Measurements from ENCODE around the gene PPL.
A peak's percentile ranks its signal among the peaks of the same experiment; 100 is the strongest.

Gene PPL

DNA sequence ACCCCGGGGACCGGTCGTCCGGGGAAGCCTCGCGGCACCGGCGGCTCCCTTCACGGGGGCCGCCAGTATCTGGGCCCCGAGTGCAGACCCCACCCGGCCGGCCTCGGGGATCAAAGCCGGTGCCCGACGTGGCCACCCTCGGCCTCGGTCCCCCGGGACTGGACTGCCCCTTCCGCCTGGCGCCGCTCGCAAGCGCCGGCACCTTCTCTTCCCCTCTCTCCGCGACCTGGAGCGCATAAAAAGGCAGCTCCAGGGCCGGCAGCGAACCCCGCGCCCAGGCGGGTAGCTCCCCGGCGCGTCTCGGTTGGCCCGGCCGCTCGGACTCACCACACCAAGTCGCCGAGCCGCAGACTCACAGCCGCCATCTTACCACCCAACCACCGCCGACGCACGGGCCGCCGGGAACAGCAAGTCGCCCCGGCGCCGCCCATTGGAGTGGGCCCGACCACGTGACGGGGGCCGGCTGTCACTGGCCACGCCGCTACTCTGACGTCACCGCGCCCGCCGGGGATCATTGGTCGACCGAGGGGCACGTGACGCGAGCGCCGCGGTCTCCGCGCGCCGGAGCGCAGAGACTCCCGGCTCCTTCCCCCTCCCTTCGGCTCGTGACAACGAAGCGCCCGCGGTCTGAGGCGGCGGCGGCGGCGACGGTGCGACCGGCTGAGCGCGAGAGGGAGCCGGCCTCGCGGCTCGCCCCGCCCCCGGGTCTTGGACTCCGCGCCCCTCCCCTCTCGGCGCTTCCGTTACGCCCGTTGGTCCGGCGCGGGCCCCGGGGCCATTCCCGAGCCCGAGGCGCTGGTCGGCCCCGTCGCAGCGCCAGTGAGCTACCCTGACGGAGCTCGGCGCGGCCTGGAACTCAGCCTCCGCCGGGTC is 89.8 kb downstream of the PPL start, which contains the start of the genes GLYR1 and UBN1 (continued):
- TF ChIP-seq ZSCAN30 (tag by site-specific recombination; IDR thresholded peaks at IDR 0.05) (peak; percentile 57), ZNF747 (tag by site-specific recombination; IDR thresholded peaks at IDR 0.05) (no peak), TRIM28 (IDR thresholded peaks at IDR 0.05; ENCODE audit: borderline replicate concordance, low read length) (no peak), SP2 (tag by site-specific recombination; IDR thresholded peaks at IDR 0.05) (peak; percentile 86), SETDB1 (IDR thresholded peaks at IDR 0.05; ENCODE audit: insufficient read length, low read length) (no peak), ZNF843 (tag by site-specific recombination; IDR thresholded peaks at IDR 0.05) (peak; percentile 62; the same call in 1 of the 2 replicates), ZFP3 (tag by site-specific recombination; IDR thresholded peaks at IDR 0.05; ENCODE audit: low read depth) (no peak), GLIS2 (tag by site-specific recombination; IDR thresholded peaks at IDR 0.05) (peak; percentile 65; the same call in 1 of the 2 replicates), ZNF155 (tag by site-specific recombination; IDR thresholded peaks at IDR 0.05) (no peak), SCRT2 (tag by site-specific recombination; IDR thresholded peaks at IDR 0.05) (no peak), GLIS1 (tag by site-specific recombination; IDR thresholded peaks at IDR 0.05) (no peak; the same call in 1 of the 2 replicates), ZNF132 (tag by site-specific recombination; IDR thresholded peaks at IDR 0.05; ENCODE audit: borderline replicate concordance) (no peak), ZNF510 (tag by site-specific recombination; IDR thresholded peaks at IDR 0.05; ENCODE audit: insufficient replicate concordance) (no peak), ZBTB48 (tag by site-specific recombination; IDR thresholded peaks at IDR 0.05) (0 out of 2 replicates have a peak, but pooled peaks have one; percentile 20), ZBTB20 (tag by site-specific recombination; IDR thresholded peaks at IDR 0.05) (no peak), ZBTB1 (tag by site-specific recombination; IDR thresholded peaks at IDR 0.05) (no peak), ZNF239 (tag by site-specific recombination; IDR thresholded peaks at IDR 0.05) (no peak), ZNF354C (tag by site-specific recombination; IDR thresholded peaks at IDR 0.05; ENCODE audit: borderline replicate concordance, low read depth) (no peak), ZBTB8A (tag by site-specific recombination; IDR thresholded peaks at IDR 0.05) (peak; percentile 12; the same call in 1 of the 2 replicates), KLF10 (tag by site-specific recombination; IDR thresholded peaks at IDR 0.05) (0 out of 2 replicates have a peak, but pooled peaks have one; percentile 16), ZSCAN16 (tag by site-specific recombination; IDR thresholded peaks at IDR 0.05) (no peak), REPIN1 (tag by site-specific recombination; IDR thresholded peaks at IDR 0.05; ENCODE audit: low read depth) (no peak), GLI4 (tag by site-specific recombination; IDR thresholded peaks at IDR 0.05) (no peak), ZNF24 (tag by site-specific recombination; IDR thresholded peaks at IDR 0.05) (no peak), ZNF341 (tag by site-specific recombination; IDR thresholded peaks at IDR 0.05; ENCODE audit: low read depth) (peak; percentile 56; the same call in 1 of the 2 replicates)
- TF ChIP-seq, protein P1, sequence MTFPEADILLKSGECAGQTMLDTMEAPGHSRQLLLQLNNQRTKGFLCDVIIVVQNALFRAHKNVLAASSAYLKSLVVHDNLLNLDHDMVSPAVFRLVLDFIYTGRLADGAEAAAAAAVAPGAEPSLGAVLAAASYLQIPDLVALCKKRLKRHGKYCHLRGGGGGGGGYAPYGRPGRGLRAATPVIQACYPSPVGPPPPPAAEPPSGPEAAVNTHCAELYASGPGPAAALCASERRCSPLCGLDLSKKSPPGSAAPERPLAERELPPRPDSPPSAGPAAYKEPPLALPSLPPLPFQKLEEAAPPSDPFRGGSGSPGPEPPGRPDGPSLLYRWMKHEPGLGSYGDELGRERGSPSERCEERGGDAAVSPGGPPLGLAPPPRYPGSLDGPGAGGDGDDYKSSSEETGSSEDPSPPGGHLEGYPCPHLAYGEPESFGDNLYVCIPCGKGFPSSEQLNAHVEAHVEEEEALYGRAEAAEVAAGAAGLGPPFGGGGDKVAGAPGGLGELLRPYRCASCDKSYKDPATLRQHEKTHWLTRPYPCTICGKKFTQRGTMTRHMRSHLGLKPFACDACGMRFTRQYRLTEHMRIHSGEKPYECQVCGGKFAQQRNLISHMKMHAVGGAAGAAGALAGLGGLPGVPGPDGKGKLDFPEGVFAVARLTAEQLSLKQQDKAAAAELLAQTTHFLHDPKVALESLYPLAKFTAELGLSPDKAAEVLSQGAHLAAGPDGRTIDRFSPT (tag by site-specific recombination; IDR thresholded peaks at IDR 0.05), result peak; percentile 51; the same call in 1 of the 2 replicates
- TF ChIP-seq, protein P2, sequence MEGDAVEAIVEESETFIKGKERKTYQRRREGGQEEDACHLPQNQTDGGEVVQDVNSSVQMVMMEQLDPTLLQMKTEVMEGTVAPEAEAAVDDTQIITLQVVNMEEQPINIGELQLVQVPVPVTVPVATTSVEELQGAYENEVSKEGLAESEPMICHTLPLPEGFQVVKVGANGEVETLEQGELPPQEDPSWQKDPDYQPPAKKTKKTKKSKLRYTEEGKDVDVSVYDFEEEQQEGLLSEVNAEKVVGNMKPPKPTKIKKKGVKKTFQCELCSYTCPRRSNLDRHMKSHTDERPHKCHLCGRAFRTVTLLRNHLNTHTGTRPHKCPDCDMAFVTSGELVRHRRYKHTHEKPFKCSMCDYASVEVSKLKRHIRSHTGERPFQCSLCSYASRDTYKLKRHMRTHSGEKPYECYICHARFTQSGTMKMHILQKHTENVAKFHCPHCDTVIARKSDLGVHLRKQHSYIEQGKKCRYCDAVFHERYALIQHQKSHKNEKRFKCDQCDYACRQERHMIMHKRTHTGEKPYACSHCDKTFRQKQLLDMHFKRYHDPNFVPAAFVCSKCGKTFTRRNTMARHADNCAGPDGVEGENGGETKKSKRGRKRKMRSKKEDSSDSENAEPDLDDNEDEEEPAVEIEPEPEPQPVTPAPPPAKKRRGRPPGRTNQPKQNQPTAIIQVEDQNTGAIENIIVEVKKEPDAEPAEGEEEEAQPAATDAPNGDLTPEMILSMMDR (tag by site-specific recombination; IDR thresholded peaks at IDR 0.05), result peak; percentile 26; the same call in 1 of the 2 replicates
- TF ChIP-seq, protein P3, sequence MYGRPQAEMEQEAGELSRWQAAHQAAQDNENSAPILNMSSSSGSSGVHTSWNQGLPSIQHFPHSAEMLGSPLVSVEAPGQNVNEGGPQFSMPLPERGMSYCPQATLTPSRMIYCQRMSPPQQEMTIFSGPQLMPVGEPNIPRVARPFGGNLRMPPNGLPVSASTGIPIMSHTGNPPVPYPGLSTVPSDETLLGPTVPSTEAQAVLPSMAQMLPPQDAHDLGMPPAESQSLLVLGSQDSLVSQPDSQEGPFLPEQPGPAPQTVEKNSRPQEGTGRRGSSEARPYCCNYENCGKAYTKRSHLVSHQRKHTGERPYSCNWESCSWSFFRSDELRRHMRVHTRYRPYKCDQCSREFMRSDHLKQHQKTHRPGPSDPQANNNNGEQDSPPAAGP (tag by site-specific recombination; IDR thresholded peaks at IDR 0.05), result peak; percentile 65
- TF ChIP-seq, protein P4, sequence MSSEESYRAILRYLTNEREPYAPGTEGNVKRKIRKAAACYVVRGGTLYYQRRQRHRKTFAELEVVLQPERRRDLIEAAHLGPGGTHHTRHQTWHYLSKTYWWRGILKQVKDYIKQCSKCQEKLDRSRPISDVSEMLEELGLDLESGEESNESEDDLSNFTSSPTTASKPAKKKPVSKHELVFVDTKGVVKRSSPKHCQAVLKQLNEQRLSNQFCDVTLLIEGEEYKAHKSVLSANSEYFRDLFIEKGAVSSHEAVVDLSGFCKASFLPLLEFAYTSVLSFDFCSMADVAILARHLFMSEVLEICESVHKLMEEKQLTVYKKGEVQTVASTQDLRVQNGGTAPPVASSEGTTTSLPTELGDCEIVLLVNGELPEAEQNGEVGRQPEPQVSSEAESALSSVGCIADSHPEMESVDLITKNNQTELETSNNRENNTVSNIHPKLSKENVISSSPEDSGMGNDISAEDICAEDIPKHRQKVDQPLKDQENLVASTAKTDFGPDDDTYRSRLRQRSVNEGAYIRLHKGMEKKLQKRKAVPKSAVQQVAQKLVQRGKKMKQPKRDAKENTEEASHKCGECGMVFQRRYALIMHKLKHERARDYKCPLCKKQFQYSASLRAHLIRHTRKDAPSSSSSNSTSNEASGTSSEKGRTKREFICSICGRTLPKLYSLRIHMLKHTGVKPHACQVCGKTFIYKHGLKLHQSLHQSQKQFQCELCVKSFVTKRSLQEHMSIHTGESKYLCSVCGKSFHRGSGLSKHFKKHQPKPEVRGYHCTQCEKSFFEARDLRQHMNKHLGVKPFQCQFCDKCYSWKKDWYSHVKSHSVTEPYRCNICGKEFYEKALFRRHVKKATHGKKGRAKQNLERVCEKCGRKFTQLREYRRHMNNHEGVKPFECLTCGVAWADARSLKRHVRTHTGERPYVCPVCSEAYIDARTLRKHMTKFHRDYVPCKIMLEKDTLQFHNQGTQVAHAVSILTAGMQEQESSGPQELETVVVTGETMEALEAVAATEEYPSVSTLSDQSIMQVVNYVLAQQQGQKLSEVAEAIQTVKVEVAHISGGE (tag by site-specific recombination; conservative IDR thresholded peaks at IDR 0.05; ENCODE audit: low read depth), result peak; percentile 34; the same call in 1 of the 2 replicates
- TF ChIP-seq, protein P5, sequence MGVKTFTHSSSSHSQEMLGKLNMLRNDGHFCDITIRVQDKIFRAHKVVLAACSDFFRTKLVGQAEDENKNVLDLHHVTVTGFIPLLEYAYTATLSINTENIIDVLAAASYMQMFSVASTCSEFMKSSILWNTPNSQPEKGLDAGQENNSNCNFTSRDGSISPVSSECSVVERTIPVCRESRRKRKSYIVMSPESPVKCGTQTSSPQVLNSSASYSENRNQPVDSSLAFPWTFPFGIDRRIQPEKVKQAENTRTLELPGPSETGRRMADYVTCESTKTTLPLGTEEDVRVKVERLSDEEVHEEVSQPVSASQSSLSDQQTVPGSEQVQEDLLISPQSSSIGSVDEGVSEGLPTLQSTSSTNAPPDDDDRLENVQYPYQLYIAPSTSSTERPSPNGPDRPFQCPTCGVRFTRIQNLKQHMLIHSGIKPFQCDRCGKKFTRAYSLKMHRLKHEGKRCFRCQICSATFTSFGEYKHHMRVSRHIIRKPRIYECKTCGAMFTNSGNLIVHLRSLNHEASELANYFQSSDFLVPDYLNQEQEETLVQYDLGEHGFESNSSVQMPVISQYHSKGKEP (tag by site-specific recombination; IDR thresholded peaks at IDR 0.05), result no peak

Measured in HEK293 (cell line).